CD4-positive, alpha-beta T cell treated with Interleukin-4 for 4 hours (primary cell): ENCODE measurements around the gene POU2AF1.

Experiments
- DNase-seq: peaks from one replicate; pipeline ENCODE4 v3.0.0-alpha.2; 2020

Gene POU2AF1

GRCh38 chr11:111384494-111384893 is 5.4 kb upstream of the POU2AF1 start:
- DNase-seq = no peak

- DNase-seq = no peak
Observed at GRCh38 chr11:111382451-111382850, 3.4 kb upstream of the POU2AF1 start.

GRCh38 chr11:111379602-111380136 is 594 bp upstream of the POU2AF1 start:
- no peak for DNase-seq

- no peak for DNase-seq
Observed at GRCh38 chr11:111378185-111378860, 752 bp downstream of the POU2AF1 start.

GRCh38 chr11:111376181-111376871 is 2.7 kb downstream of the POU2AF1 start:
- DNase-seq = no peak

- DNase-seq = no peak
Observed at GRCh38 chr11:111373590-111373989, 5.5 kb downstream of the POU2AF1 start.

- no peak for DNase-seq
Observed at GRCh38 chr11:111372538-111372937, 6.5 kb downstream of the POU2AF1 start.

GRCh38 chr11:111370902-111371578 is 8.0 kb downstream of the POU2AF1 start:
- no peak for DNase-seq

- no peak for DNase-seq
Observed at GRCh38 chr11:111370270-111370901, 8.7 kb downstream of the POU2AF1 start.

- no peak for DNase-seq
Observed at GRCh38 chr11:111368285-111368560, 10.9 kb downstream of the POU2AF1 start.

GRCh38 chr11:111367411-111368284 is 11.4 kb downstream of the POU2AF1 start:
- DNase-seq = no peak

- no peak for DNase-seq
Observed at GRCh38 chr11:111366560-111367410, 12.3 kb downstream of the POU2AF1 start.

- no peak for DNase-seq
Observed at GRCh38 chr11:111365722-111366559, 13.1 kb downstream of the POU2AF1 start.

GRCh38 chr11:111364503-111364902 is 14.6 kb downstream of the POU2AF1 start:
- no peak for DNase-seq

GRCh38 chr11:111363985-111364384 is 15.1 kb downstream of the POU2AF1 start:
- no peak for DNase-seq

GRCh38 chr11:111362887-111363411 is 16.1 kb downstream of the POU2AF1 start:
- no peak for DNase-seq

GRCh38 chr11:111361874-111362273 is 17.2 kb downstream of the POU2AF1 start:
- DNase-seq = no peak

- DNase-seq = no peak
Observed at GRCh38 chr11:111361052-111361801, 17.8 kb downstream of the POU2AF1 start.
